Measurements from ENCODE around the gene CASQ1. TPM values are rescaled to one million over a fixed set of nuclear protein-coding genes. Genes with fewer than 3 reads are reported as not detected.
A peak's percentile ranks its signal among the peaks of the same experiment; 100 is the strongest.

The CASQ1 gene
- total RNA-seq, 1 donor from 2014 or later = 39.2 TPM

GRCh38 chr1:160193091-160193819 is 2.9 kb downstream of the CASQ1 start:
- no peaks in the 10 kb centered on the region for H3K36me3 ChIP-seq
- peaks cover 48% of the 10 kb centered on the region for H3K4me1 ChIP-seq
- no peaks in the 10 kb centered on the region for H3K9me3 ChIP-seq (replicated peaks)
- H3K27ac ChIP-seq (replicated peaks) = peak overlapping the region; percentile 69
- DNase-seq = peak; percentile 82
- peak; percentile 97 for TF ChIP-seq CTCF (IDR thresholded peaks at IDR 0.05; ENCODE audit: borderline replicate concordance)
- intact Hi-C loops (cut with micrococcal nuclease) = loop anchor here (10.0 kb wide), 1 partner anchor 62 kb away; no protein-coding TSS in a partner anchor
- peak overlapping the region; percentile 23 for H3K4me3 ChIP-seq
- no peaks in the 10 kb centered on the region for H3K27me3 ChIP-seq (ENCODE audit: low read depth)

GRCh38 chr1:160193832-160194736 is 3.7 kb downstream of the CASQ1 start:
- Histone ChIP-seq H3K36me3 (no peaks in the 10 kb centered on the region), H3K4me3 (no peak overlapping the region), H3K27me3 (ENCODE audit: low read depth) (no peaks in the 10 kb centered on the region), H3K27ac (replicated peaks) (no peak overlapping the region), H3K4me1 (peaks cover 47% of the 10 kb centered on the region), H3K9me3 (replicated peaks) (no peaks in the 10 kb centered on the region)
- TF ChIP-seq CTCF (IDR thresholded peaks at IDR 0.05; ENCODE audit: borderline replicate concordance) = no peak
- intact Hi-C loops (cut with micrococcal nuclease) = loop anchor here (10.0 kb wide), 1 partner anchor 61 kb away; no protein-coding TSS in a partner anchor
- no peak for DNase-seq

- Histone ChIP-seq H3K36me3 (no peaks in the 10 kb centered on the region), H3K27ac (replicated peaks) (no peak overlapping the region), H3K27me3 (ENCODE audit: low read depth) (no peaks in the 10 kb centered on the region), H3K4me1 (peaks cover 40% of the 10 kb centered on the region), H3K9me3 (replicated peaks) (no peaks in the 10 kb centered on the region), H3K4me3 (no peak overlapping the region)
- intact Hi-C loops (cut with micrococcal nuclease) = loop anchor here (10.0 kb wide), 1 partner anchor 60 kb away; no protein-coding TSS in a partner anchor
- TF ChIP-seq CTCF (IDR thresholded peaks at IDR 0.05; ENCODE audit: borderline replicate concordance) = no peak
- no peak for DNase-seq
Observed at GRCh38 chr1:160194737-160195059, 4.3 kb downstream of the CASQ1 start.

GRCh38 chr1:160196143-160196542 is 5.8 kb downstream of the CASQ1 start:
- intact Hi-C loops (cut with micrococcal nuclease) = loop anchor here (10.0 kb wide), 1 partner anchor 59 kb away; no protein-coding TSS in a partner anchor
- Histone ChIP-seq H3K27me3 (ENCODE audit: low read depth) (no peaks in the 10 kb centered on the region), H3K4me1 (peaks cover 26% of the 10 kb centered on the region), H3K27ac (replicated peaks) (no peak overlapping the region), H3K4me3 (no peak overlapping the region), H3K36me3 (no peaks in the 10 kb centered on the region), H3K9me3 (replicated peaks) (no peaks in the 10 kb centered on the region)
- no peak for DNase-seq
- no peak for TF ChIP-seq CTCF (IDR thresholded peaks at IDR 0.05; ENCODE audit: borderline replicate concordance)

- Histone ChIP-seq H3K9me3 (replicated peaks) (no peaks in the 10 kb centered on the region), H3K27ac (replicated peaks) (no peak overlapping the region), H3K36me3 (no peaks in the 10 kb centered on the region), H3K4me3 (no peak overlapping the region), H3K4me1 (peaks cover 18% of the 10 kb centered on the region), H3K27me3 (ENCODE audit: low read depth) (no peaks in the 10 kb centered on the region)
- intact Hi-C loops (cut with micrococcal nuclease) = loop anchor here (10.0 kb wide), 1 partner anchor 58 kb away; no protein-coding TSS in a partner anchor
- TF ChIP-seq CTCF (IDR thresholded peaks at IDR 0.05; ENCODE audit: borderline replicate concordance) = no peak
- DNase-seq = peak; percentile 49
Observed at GRCh38 chr1:160197231-160197630, 6.9 kb downstream of the CASQ1 start.
